ENCODE data around the gene C14orf132. TPM values are rescaled to one million over a fixed set of nuclear protein-coding genes. Genes with fewer than 3 reads are reported as not detected.

The C14orf132 gene
- total RNA-seq, 2 donors from 2014 or later, result 1.6 to 5.6 TPM

Other genes starting within 250 kb of the C14orf132 start
- not detected for gene TUNAR, start 162.5 kb upstream of the C14orf132 start, total RNA-seq
- gene BDKRB2, start 165.5 kb downstream of the C14orf132 start, total RNA-seq, result 1 to 10 TPM; 1.7 to 2.9 TPM
- gene BDKRB1, start 216.8 kb downstream of the C14orf132 start, total RNA-seq, result 10 to 100 TPM in 1 of 2 donors, under 1 TPM in 1; 0.39 to 20.0 TPM